SKM-1 (cell line): ENCODE measurements around the gene ZNF14.
"Not testable (repeated sequence)": the region's sequence is repeated elsewhere in the genome, so short reads cannot be mapped to it uniquely, and the experiment has no call there.

Experiments
- DNase-seq: peaks from one replicate; lab custom pipeline; 2025; ENCODE audit not compliant: unreplicated experiment; lab: John Stamatoyannopoulos, UW

The ZNF14 gene

DNA sequence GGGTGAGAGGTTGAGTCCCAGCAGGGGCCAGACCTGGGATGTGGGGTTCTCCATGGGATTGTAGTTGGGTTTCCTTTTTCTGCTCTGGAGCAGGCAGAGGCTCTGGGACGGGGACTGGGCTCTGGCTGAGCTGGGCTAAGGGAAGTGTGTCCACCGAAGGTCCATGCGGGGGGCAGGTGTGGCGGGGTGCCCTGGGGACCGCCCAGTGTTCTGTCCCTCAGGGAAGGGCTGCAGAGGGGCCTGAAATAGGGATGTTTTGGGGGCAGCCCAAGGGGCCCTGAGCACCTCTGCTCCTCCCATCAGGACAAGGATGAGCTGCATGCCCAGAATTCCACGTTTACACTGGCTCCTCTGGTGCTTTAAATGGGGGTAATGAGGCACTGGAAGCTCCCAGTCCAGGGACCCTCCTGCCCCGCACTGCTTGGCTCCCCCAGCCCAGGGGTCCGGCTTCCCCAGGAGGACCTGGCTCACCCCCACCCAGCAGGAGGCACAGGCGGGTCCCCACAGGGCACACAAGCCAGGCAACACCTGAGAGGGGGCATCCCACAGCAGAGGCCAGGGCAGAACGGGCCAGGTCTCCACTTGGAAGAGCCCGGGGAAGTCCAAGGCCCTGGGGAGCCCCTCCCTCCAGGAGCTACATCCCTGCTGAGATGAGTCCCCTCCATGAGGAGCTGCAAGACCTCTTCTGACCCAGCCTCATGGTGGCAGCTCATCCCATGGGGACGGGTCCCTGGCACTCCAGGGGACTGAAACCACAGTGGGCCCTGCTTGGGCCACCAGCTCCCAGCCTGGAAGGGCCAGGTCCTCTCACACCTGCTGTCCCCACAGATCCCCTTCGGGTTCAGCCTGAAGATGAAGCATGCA is 14.7 kb upstream of the ZNF14 start:
- no peak for DNase-seq

DNA sequence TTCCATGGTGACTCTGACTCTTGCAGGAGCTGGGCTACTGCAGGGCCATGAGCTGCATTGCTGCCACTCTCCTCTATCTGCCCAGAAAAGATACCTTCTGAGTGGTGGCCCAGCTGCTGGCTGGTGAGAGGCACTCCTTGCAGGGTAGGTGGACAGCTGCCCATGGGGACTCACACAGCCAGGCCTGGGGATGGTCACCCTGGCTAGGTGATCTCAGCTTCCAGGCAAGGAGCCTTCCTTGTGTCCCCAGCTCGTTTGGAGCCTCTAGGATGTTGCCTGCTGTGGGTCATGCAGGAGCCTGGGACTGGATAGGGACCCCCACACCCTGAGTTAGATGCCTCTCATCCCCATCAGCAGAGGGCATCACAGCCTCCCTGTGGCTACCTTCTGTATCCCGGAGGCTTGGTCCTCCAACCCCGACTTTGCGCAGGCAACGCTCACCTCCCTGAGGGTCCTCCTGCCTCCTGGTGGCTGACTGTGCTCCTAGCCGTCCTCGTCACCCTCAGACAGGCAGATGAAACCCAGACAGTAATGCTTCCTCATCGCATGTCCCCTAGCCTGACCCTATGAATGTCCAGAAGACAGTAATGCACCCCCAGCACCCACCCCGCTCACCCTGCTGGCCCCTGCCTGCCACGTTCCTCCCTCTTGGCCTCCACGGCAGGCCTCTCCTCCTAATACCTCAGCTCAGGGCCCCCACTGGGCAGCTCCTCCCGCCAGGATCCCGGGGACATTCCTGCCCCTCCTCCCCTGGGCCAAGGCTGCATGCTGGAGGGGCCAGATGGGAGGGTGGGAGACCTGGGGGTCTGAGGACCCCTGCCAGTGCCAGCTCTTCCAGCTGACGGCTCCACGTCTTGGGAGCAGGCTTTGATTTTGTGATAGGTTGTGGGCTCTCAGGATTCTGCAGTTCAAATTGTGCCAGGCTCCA is 13.6 kb upstream of the ZNF14 start:
- DNase-seq, result no peak

DNA sequence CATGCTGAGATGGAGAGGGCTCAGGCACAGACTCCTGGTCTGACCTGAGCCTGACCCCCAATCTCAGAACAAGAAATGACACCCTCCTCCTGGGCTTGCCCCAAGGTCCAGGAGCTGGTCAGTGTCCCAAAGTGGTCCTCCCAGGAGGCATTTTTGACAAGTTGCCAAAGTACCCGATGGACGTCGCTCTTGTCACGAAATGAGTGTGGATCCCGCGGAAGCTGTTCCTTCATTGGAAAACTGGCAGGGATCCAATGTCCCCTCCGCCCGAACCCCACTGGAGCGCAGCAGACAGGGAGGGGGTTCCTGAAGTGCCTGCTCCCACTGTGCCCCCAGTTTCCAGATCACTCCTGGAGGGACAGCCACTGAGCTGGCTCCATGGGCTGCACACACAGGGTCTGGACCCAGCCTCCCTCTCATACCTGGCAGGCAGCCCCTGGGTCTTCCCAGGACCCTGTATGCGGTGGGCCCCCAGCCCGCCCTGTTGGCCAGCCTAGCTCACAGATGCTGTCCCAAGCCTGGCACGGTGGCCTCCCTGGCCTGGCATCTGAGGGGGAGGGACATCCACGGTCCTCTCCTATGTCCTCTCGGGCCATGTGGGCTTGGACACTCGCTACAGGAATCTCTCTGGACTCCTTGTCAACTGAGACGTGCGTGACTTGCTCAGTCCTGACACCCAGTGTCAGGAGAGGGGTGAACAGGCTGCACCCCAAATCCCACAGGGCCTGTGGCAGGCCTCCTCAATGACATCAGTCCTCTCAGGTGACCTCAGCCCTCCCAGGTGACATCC is 12.8 kb upstream of the ZNF14 start:
- no peak for DNase-seq

DNA sequence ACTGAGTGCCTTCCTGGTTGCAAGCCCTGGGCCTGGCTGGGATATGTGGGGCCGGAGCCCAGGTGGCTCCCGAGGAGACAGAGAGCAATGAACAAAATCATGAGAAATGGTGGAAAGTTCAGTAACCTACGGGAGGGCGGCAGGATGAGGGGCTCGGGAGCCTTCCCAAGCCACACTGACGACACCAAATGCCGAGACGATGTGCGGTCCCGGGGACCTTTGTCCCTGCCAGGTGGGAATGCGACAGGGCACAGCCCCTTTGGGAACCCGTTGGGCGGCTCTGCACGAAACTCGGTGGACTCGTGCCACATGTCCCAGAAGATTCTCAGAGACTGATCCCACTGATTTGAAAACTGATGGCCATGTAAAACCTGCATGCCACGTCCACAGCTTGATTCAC is 11.7 kb upstream of the ZNF14 start:
- no peak for DNase-seq

DNA sequence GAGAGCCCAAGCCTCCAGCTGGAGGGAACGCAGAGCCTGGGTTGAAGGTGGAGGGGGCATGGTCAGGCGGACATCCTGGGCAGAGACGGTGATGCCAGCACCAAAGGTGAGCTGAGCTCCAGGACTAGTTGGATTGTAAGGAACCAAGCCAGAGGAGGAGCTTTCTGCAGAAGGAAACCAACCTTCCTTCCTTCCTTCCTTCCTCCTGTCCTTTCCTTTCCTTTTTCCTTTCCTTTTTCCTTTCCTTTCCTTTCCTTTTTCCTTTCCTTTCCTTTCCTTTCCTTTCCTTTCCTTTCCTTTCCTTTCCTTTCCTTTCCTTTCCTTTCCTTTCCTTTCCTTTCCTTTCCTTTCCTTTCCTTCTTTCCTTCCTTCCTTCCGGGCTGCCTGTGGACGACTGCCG is 11.0 kb upstream of the ZNF14 start:
- not testable (repeated sequence) for DNase-seq

DNA sequence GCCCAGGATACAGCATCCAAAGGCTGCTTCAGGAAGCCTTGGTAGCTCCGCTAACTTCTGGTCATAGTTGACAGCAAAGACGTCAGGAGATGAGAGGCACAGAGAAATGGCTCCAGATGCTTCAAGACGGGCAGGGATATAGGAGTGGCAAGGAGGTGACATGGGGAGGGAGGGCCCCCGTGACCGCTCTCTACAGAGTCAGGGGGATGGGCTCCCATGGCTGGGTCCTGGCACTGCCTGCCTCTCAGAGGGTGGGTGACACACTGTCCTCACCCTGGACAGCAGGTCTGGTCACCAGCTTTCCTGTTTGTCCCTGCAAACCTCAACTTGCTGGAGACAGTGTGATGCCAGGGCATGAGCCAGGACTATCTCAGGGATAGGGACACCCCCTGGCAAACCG is 10.3 kb upstream of the ZNF14 start:
- no peak for DNase-seq

DNA sequence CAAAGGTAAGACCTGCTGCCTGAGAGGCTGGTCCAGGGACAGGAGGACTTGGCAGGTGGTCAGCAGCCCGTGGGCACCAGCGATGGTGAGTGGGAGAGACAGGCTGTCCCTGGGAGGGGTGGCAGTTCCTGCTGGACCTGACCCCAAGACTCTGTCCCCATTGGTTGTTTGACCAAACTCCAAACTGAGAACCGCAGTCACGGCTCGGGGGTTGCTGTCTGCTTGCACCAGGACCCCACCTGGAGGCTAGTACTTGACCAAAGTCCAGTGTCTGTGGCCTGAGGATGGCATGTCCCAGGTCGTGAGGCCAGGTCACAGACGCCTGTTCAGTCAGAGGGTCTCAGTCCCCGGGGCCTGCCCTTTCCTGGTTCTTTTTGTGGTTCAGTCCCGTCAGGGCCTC is 9.9 kb upstream of the ZNF14 start:
- DNase-seq, result no peak

DNA sequence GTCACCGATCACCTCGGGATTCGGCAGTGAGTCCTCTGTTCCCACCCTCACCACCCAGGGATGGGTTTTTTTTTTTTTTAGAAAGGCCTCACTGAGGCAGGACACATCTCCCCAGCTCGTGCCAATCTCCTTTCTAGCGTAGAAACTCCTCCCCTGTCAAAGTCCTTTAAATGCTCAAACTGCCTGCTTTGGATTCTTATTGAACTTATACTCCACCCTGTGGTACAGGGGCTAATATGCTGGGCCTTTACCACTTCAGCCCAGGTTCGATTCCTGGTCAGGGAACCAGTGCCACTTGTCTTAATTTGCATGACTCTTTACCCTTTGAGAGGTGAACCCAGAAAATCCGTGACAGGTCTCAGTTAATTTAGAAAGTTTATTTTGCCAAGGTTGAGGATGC is 8.3 kb upstream of the ZNF14 start:
- DNase-seq, result no peak

DNA sequence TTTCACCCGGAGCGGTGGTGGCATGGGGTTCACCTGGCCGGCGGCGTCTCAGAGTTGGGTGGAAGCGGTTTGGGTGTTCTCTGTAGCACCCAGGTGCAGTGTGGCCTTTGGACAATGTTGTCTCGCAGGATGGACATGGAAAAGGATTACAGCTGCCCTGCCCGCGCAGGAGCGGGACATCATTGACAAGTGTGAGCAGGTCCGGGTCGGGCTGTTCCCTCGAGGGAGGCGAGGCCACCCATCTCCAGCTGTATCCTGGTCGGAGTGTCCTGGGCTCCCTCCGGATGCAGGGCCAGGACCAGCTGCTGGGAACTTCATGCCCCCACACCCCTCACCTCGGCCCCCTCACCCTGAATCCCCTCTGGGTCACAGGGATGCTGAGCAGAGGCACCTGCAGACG is 7.8 kb upstream of the ZNF14 start:
- DNase-seq, result no peak

DNA sequence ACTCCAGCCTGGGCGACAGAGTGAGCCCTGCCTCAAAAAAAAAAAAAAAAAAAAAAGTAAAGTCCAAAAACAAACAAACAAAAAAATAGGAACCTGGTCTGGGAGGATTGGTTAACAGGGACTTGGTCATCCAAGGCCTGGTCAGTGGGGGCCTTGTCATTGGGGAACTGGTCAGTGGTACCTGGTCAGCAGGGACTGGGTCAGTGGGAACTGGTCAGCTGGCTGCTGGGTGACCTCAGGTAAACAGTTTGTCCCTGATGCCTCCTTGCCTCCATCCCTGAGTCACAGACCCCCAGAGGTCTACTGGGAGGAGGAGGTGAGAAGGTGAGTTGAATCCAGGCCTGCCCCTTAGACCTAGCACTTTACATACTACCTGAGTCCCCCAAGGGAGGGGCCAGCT is 5.7 kb upstream of the ZNF14 start:
- no peak for DNase-seq

DNA sequence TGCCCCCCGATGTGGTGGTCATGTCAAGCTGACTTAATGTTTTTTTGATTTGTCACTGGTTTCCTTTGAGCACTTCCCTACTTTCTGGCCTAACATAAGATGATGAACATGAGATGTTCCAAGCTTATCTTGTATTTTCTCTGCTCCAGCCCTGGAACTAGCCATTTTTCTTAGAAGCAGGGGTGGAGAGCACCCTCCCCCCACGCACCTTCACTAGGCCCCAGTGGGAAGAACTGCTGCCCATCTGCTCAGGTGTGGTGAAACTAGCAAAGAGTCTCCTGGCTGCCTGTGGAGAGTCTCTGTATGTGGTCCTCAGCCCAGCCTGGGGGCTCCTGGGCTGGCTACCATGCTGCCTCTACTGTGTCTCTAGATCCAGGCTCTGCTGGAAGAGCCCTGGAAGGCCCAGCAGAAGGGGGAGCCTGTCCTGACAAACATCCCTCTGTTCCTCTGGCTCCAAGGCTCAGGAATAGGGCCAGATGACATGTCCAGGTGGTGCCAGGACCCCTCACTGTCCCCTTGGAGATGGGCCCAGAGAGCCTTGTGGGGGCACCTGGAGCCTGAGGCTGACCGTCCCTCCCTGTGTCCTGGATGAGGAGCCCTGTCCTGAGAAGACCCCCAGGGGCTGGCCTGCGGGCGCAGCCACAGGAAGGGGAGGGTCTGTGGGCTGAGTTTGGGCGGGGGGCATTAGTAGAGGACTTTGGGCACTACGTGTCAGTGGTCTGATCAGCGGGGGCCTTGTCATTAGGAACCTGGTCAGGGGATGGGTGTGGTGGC is 4.8 kb upstream of the ZNF14 start:
- DNase-seq, result no peak

DNA sequence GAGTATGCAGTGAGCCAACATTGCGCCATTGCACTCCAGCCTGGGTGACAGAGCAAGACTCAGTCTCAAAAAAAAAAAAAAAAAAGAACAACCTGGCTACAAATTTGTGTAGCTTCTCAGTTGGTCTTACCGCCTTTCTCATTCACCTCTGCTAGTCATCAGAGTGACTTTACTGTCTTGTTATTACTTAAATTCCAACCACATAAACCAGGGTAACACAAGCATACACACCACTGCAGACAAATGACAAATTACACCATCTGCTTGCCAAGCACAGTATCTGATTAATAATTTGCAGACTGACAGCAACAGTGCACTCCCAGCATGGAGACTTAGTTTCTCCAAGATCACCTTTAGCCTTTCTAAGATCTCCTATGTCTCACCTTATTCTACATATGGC is 11.0 kb downstream of the ZNF14 start:
- no peak for DNase-seq

DNA sequence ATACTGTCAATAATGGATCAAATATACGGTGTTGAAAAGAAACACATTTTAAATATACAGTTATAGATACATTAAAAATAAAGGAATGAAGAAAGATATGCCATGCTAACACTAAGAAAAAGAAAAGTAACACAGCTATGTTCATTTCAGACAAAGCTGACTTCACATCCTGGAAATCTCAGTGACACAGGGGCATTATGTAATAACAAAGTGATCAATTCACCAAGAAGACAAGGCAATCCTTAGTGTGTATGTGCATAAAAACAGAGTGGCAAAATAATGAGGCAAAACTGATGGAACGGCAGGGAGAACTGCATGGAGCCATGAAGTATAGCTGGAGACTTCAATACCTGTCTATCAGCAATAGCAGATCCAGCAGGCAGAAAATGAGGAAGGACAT is 13.1 kb downstream of the ZNF14 start:
- no peak for DNase-seq

DNA sequence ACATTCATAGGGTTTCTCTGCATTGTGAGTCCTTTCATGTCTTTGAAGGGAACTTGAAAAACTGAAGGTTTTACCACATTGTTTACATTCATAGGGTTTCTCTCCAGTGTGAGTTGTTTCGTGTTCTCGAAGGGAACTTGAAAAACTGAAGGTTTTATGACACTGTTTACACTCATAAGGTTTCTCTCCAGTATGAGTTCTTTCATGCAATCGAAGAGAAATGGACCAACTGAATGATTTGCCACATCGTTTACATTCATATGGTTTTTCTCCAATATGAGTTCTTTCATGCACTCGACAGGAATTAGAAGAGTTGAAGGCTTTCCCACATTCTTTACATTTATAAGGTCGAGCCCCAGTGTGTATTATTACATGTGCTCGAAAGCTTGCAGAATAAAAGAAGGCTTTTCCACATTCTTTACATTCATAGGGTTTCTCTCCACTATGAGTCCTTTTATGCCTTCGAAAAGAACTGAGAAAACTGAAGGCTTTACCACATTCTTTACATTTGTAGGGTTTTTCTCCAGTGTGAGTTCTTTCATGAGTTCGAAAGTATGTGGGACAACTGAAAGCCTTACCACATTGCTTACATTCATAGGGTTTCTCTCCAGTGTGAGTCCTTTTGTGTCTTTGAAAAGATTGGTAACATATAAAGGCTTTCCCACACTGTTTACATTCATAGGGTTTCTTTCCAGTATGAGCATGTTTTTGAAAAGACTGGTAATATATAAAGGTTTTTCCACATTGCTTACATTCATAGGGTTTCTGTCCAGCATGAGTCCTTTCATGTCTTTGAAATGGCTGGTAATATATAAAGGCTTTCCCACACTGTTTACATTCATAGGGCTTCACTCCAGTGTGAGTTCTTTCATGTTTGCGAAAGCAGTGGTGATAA is 20.7 kb downstream of the ZNF14 start:
- DNase-seq, result no peak

DNA sequence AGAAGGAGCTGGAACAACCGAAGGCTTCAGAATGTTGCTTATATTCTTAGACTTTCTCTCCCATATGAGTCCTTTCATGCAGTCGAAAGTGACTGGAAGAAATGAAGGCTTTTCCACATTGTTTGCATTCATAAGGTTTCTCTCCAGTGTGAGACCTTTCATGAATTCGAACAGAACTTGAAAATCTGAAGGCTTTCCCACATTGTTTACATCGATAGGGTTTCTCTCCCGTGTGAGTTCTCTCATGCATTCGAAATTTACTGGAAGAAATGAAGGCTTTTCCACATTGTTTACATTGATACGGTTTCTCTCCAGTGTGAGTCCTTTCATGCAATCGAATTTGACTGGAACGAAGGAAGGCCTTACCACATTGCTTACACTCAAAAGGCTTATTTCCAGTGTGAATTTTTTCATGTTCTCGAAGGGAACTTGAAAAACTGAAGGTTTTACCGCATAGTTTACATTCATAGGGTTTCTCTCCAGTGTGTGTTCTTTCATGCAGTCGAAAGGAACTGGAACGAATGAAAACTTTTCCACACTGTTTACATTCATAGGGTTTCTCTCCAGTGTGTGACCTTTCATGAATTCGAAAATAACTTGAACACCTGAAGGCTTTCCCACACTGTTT is 21.5 kb downstream of the ZNF14 start:
- no peak for DNase-seq

DNA sequence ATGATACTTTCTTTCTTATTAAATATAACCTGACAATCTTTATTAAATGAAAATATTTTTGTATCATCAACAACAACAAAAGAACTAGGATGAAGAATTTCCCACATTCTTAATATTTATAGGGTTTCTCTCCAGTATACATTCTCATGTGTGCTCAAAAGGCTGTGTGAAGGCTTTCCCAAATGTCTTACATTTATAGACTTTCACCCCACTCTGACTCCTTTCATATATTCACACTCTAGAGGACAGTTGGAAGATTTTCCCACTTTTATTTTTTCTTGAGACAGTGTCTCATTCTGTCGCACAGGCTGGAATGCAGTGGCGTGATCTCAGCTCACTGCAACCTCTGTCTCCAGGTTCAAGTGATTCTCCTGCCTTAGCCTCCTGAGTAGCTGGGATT is 22.4 kb downstream of the ZNF14 start:
- no peak for DNase-seq

DNA sequence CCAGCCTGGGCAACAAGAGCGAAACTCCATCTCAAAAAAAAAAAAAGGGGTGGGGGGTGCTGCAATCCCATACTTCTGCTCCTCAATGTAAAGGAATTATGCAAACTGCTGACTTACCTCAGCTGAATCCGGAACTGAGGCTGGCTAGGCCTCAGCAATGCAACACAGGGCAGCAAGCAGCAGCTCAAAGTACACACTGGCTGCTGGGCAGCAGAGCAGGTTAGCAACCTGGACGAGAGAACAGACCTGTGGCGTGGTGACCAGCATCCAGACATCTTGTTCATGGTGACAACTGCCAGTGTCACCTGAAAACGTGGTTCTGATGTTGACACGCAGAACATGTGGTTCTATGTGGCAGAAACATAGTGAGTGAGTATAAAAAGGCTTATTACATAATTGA is 28.1 kb downstream of the ZNF14 start:
- no peak for DNase-seq

DNA sequence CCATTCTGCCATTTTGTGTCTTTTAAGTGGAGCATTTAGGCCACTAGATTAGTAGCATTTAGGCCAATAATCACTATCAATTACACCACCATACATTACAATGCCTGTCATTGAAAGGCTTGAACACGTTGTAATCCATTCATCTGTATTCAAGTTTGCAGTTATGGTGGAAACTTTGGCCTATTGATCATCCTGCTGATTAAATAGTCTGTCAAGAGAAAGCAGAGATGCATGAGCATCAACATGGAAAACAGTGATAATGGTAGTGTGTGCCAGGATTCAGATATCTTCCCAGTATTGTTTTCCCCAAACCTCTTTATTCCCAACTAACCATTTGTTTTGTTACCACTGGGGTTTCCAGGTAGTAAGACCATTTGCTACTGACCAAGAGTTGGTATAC is 32.4 kb downstream of the ZNF14 start:
- DNase-seq, result not testable (repeated sequence)

DNA sequence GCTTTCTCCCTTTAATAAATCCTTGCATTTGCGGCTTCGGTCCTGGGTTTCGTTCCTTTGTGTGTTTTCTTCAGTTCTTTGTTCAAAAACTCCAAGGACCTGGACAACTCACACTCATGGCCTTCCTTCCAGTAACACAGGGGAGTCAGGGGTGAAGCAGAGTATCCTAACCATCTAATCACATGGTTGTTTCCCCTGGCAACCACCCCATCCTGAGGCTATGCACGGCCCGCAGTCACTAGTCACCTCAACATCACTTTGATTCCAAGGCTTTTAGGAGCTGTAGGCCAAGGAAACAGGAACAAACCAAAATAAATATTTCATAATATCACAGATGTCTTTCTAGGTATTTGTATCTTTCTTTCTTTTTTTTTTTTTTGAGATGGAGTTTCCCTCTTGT is 35.3 kb downstream of the ZNF14 start:
- no peak for DNase-seq
